ENCODE data around the gene ZNF536. TPM values are rescaled to one million over a fixed set of nuclear protein-coding genes. Genes with fewer than 3 reads are reported as not detected.

The ZNF536 gene
- total and polyA plus RNA-seq, 2 of the 13 experiments (the other 11 are each of a cell fraction or from before 2014, with no cell fraction given) = not detected

DNA sequence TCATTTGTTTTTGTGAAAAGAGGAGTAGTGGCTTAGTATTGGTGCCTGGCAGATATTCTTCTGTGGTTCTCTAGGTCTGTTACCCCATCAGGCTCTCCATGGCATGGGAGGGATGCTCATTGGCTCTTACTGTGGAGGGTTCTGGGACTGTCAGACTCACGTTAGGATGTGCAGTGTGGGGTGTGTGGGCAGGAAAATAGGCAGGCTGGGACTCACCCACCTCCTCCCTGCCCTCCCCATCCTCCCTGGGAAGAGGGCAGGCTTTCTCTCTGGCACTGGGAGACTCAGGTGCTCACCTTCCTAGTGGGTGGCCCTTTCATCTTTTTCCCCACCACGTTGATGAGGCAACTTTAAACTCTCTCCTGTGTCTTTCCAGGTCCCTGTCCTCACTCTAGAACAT lies 44.2 kb downstream of the ZNF536 start:
- ChIA-PET POLR2A (no interaction called here), CTCF (ENCODE audit: low intra/inter-chr PET ratio, low total read pairs) (no interaction called here)
- 0% methylated on average over 2 of the region's 2 CpGs for WGBS (ENCODE audit: low lambda C conversion rate)
- no peaks in the 10 kb centered on the region for H3K79me2 ChIP-seq (ENCODE audit: insufficient read depth, low read length)
- no peaks in the 10 kb centered on the region for H4K20me1 ChIP-seq (ENCODE audit: insufficient read depth, low read length)
- H3K27ac ChIP-seq (ENCODE audit: extremely low read length, insufficient read depth, low read length) = no peak overlapping the region
- no peak for DNase-seq (ENCODE audit: low spot score)
- BruUV-seq (replicated peaks) = no TSS peak
- H2AFZ ChIP-seq (ENCODE audit: low read length) = no peak overlapping the region
- H3K27me3 ChIP-seq (ENCODE audit: control insufficient read depth in 1 of 2, insufficient read depth in 2 of 2, low read length in 2 of 2) = peaks cover 0 to 8% of the 10 kb centered on the region in 2 experiments; a peak in 2 of 5 replicates
- no peak overlapping the region for H3K4me3 ChIP-seq (replicated peaks in 1 of 3; ENCODE audit: insufficient read depth in 1 of 3, low read depth in 2 of 3, low read length in 3 of 3)
- no peak for ATAC-seq
- no peaks in the 10 kb centered on the region for H3K4me1 ChIP-seq (ENCODE audit: insufficient read depth, low read length)
- no peak for FAIRE-seq
- H3K36me3 ChIP-seq (replicated peaks in 1 of 2; ENCODE audit: control insufficient read depth in 1 of 2, insufficient read depth in 2 of 2, low read length in 2 of 2) = no peaks in the 10 kb centered on the region
- in situ Hi-C loops (cut with HindIII; ENCODE audit: extremely low pct_ligation_motif_present, low pct_unique_long_range_greater_than_20kb) = no loop called here
- no peak overlapping the region for H3K9ac ChIP-seq (ENCODE audit: insufficient read depth, low read depth, low read length)
- no peaks in the 10 kb centered on the region for H3K9me3 ChIP-seq (ENCODE audit: low read length)
- no peak overlapping the region for H3K4me2 ChIP-seq (ENCODE audit: low read depth, low read length)
- intact Hi-C loops (cut with micrococcal nuclease; ENCODE audit: unreplicated experiment) = no loop called here
- TF ChIP-seq ZNF547 (CRISPR knock-in tag; IDR thresholded peaks at IDR 0.05) = no peak
- TF ChIP-seq ELF3 (CRISPR knock-in tag; IDR thresholded peaks at IDR 0.05) = no peak
- TF ChIP-seq TAF15 (IDR thresholded peaks at IDR 0.05; ENCODE audit: low read depth, low read length, poor library complexity, severe bottlenecking) = no peak
- no peak for TF ChIP-seq ZNF292 (CRISPR knock-in tag; IDR thresholded peaks at IDR 0.05; ENCODE audit: borderline replicate concordance, low read depth)
- TF ChIP-seq, protein P1, sequence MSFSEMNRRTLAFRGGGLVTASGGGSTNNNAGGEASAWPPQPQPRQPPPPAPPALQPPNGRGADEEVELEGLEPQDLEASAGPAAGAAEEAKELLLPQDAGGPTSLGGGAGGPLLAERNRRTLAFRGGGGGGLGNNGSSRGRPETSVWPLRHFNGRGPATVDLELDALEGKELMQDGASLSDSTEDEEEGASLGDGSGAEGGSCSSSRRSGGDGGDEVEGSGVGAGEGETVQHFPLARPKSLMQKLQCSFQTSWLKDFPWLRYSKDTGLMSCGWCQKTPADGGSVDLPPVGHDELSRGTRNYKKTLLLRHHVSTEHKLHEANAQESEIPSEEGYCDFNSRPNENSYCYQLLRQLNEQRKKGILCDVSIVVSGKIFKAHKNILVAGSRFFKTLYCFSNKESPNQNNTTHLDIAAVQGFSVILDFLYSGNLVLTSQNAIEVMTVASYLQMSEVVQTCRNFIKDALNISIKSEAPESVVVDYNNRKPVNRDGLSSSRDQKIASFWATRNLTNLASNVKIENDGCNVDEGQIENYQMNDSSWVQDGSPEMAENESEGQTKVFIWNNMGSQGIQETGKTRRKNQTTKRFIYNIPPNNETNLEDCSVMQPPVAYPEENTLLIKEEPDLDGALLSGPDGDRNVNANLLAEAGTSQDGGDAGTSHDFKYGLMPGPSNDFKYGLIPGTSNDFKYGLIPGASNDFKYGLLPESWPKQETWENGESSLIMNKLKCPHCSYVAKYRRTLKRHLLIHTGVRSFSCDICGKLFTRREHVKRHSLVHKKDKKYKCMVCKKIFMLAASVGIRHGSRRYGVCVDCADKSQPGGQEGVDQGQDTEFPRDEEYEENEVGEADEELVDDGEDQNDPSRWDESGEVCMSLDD (CRISPR knock-in tag; IDR thresholded peaks at IDR 0.05; ENCODE audit: borderline replicate concordance) = no peak
- TF ChIP-seq, protein P2, sequence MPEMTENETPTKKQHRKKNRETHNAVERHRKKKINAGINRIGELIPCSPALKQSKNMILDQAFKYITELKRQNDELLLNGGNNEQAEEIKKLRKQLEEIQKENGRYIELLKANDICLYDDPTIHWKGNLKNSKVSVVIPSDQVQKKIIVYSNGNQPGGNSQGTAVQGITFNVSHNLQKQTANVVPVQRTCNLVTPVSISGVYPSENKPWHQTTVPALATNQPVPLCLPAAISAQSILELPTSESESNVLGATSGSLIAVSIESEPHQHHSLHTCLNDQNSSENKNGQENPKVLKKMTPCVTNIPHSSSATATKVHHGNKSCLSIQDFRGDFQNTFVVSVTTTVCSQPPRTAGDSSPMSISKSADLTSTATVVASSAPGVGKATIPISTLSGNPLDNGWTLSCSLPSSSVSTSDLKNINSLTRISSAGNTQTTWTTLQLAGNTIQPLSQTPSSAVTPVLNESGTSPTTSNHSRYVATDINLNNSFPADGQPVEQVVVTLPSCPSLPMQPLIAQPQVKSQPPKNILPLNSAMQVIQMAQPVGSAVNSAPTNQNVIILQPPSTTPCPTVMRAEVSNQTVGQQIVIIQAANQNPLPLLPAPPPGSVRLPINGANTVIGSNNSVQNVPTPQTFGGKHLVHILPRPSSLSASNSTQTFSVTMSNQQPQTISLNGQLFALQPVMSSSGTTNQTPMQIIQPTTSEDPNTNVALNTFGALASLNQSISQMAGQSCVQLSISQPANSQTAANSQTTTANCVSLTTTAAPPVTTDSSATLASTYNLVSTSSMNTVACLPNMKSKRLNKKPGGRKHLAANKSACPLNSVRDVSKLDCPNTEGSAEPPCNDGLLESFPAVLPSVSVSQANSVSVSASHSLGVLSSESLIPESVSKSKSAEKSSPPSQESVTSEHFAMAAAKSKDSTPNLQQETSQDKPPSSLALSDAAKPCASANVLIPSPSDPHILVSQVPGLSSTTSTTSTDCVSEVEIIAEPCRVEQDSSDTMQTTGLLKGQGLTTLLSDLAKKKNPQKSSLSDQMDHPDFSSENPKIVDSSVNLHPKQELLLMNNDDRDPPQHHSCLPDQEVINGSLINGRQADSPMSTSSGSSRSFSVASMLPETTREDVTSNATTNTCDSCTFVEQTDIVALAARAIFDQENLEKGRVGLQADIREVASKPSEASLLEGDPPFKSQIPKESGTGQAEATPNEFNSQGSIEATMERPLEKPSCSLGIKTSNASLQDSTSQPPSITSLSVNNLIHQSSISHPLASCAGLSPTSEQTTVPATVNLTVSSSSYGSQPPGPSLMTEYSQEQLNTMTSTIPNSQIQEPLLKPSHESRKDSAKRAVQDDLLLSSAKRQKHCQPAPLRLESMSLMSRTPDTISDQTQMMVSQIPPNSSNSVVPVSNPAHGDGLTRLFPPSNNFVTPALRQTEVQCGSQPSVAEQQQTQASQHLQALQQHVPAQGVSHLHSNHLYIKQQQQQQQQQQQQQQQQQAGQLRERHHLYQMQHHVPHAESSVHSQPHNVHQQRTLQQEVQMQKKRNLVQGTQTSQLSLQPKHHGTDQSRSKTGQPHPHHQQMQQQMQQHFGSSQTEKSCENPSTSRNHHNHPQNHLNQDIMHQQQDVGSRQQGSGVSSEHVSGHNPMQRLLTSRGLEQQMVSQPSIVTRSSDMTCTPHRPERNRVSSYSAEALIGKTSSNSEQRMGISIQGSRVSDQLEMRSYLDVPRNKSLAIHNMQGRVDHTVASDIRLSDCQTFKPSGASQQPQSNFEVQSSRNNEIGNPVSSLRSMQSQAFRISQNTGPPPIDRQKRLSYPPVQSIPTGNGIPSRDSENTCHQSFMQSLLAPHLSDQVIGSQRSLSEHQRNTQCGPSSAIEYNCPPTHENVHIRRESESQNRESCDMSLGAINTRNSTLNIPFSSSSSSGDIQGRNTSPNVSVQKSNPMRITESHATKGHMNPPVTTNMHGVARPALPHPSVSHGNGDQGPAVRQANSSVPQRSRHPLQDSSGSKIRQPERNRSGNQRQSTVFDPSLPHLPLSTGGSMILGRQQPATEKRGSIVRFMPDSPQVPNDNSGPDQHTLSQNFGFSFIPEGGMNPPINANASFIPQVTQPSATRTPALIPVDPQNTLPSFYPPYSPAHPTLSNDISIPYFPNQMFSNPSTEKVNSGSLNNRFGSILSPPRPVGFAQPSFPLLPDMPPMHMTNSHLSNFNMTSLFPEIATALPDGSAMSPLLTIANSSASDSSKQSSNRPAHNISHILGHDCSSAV (CRISPR knock-in tag; IDR thresholded peaks at IDR 0.05; ENCODE audit: borderline replicate concordance) = no peak
- no peak for TF ChIP-seq ZFX (CRISPR knock-in tag; IDR thresholded peaks at IDR 0.05; ENCODE audit: low read depth)
- TF ChIP-seq HOXD1 (CRISPR knock-in tag; IDR thresholded peaks at IDR 0.05) = no peak
- TF ChIP-seq, protein P3, sequence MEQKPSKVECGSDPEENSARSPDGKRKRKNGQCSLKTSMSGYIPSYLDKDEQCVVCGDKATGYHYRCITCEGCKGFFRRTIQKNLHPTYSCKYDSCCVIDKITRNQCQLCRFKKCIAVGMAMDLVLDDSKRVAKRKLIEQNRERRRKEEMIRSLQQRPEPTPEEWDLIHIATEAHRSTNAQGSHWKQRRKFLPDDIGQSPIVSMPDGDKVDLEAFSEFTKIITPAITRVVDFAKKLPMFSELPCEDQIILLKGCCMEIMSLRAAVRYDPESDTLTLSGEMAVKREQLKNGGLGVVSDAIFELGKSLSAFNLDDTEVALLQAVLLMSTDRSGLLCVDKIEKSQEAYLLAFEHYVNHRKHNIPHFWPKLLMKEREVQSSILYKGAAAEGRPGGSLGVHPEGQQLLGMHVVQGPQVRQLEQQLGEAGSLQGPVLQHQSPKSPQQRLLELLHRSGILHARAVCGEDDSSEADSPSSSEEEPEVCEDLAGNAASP (CRISPR knock-in tag; IDR thresholded peaks at IDR 0.05; ENCODE audit: borderline replicate concordance) = no peak
- no peak for TF ChIP-seq SMARCC2 (IDR thresholded peaks at IDR 0.05)
- no peak for TF ChIP-seq ZNF329 (CRISPR knock-in tag; IDR thresholded peaks at IDR 0.05; ENCODE audit: low read depth)
- no peak for TF ChIP-seq KMT2A (CRISPR knock-in tag; IDR thresholded peaks at IDR 0.05)
- no peak for TF ChIP-seq ZC3H4 (CRISPR knock-in tag; IDR thresholded peaks at IDR 0.05; ENCODE audit: borderline replicate concordance)
